Cerebellar cortex (tissue), 1 donor: ENCODE results near the gene BTRC.
A peak's percentile ranks its signal among the peaks of the same experiment; 100 is the strongest.

ENCODE experiments used
- DNase-seq: peaks from one replicate; pipeline ENCODE4 v3.0.0-alpha.2; 2015; ENCODE audit warnings: low spot score

Gene BTRC

DNA sequence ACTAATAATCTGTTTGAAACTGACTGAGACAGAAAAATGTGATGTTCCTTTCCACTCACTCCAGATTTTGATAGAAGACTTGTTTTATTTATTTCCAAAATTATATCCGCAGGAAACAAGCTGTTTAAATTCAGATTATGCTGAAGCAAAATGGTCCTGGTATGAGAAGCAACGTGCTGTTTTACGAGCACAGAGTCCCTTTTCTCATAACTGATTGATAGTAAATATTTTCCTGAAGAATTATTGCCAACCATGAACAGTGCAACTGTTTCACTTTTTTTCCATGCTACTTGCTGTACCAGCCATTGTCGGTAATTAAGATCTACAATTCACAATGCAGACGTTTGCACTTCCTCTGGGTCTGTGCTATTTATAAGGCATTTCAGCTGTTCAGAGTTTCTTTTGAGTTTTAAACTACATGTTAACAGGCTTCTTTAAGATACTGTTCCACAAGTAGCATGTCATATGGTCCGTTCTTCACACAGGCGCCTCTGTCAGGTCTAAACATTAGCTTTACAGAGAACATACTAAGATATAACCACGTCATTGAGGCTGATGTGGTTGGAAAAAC lies 130.3 kb downstream of the BTRC start:
- no peak for DNase-seq

DNA sequence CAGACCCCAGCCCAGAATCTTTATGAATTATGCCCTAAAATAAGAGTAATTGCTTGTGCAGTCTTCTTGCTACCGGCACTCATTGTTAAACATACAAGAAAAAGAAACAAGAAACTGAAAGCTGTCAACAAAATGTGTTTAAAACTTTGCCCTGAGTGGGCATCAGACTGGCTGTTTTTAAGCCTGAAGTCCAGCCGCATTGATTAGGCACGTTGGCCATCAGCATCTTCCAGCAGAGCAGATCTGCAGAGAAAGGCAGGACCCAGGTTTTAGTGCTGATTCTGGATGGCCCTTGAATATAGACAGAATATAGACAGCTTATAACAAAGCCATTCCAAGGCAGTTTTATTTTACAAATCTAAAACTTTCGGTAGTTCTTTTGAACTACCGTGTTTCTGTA lies 131.2 kb downstream of the BTRC start:
- DNase-seq: no peak

DNA sequence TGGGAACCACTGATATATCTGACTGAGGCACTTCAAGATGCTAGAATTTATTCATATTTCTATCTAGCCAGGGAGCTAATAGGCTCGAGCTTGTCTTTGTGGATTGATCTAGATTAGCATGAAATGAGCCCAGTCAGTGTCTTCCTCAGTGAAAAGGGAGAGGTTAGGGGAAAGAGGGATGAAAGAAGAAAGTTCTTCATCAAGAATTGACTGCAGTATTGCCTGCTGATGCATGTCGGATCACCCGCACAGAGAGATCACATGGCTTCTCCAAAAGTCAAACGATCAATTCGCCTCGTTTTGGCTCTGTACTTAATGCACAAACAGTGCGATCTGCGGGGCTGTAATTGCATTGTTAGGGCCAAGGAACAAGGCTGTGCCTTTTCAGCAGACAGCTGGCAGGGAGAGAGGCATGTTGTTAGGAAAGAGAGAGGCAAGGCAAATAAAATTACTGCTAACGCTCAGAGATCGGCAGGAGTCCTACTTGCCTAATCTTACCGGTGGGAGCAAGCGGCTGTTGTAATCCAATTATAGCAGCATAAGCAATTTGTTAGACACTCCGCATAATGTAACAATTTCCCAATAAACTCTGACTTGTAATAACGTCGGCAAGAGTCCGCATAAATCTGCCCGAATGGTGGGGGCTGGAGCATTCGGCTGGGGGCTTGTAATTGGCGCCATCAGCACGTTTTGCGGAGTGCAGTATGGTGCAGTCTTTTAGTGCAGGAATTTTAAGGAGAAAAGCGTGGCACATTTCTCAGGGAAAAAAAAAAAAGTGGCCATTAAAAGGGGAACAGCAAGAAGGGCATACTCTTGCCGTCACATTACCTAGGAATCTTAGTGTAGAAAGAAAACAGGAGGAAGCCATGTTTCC lies 132.0 kb downstream of the BTRC start:
- peak; percentile 88 for DNase-seq

DNA sequence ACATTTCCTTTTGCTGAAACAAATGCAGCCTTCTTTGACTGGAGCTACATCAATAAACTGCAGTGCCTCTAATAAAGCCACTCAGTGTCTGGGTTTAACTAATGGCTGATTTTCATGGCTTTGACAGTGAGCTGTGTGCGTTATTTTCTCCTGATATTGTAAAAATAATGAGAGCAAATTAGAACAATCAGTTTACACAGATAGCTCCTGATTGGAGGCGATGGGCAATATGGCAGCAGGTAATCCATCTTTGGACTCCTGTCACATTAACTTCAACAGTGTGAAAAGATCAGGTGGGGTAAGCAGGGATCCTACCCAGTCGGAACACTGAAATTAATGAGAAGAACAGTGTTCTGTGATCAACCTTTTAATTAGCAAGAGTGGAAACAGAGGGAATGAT lies 133.4 kb downstream of the BTRC start:
- DNase-seq: no peak

DNA sequence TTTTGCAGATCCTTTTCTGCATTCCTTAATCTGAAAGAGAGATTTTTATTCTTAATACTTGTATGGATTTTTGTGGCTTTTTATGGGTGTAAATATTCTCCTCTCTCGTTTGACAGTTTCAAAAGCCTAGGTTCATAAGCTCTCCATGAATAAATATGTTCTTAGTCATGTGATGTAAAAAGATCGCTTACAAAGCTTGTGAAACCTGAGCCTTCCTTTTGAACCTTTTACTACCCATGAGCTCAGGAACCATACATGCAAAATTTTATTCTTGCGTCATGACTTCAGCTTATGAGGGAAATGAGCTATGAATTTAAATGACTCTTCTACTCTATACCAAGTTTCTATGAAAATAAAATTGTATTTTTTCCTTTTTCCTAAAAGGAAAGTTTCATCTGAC lies 135.4 kb downstream of the BTRC start:
- DNase-seq: no peak

DNA sequence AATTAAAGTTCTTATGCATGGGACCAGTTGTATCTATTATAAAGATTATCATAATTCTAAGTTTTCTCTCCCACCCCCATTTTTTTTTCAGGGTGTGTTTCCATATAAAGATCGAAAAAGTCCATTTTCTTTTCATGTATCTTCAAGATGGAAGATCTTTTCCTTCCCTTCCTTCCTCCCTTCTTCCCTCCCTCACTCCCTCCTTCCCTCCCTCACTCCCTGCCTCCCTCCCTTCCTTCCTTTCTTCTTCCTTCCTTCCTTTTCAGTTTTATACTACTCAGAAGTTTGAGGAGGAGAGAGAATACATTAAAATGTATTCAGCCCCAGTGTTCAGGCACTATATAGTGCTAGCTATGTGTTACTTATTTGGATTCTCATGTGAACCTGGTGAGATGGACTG lies 136.1 kb downstream of the BTRC start:
- no peak for DNase-seq

DNA sequence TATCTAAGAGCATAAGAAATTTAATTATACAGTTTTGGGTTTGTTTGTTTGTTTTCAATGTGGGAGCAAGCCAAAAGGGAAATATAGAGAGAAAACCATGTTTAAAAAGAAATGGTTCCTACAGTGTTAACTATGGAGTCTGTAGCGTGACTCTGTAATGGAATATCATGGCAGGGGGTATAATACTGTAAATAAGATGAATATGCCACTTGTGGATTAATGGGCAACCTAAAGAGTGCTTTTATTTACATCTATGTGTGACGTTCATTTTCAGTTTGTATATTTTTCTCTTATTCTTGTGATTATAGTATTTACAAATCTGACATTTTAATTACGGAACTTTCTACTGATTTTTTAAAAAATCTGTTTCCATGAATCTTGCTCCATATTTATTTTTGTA lies 138.2 kb downstream of the BTRC start:
- DNase-seq: no peak

DNA sequence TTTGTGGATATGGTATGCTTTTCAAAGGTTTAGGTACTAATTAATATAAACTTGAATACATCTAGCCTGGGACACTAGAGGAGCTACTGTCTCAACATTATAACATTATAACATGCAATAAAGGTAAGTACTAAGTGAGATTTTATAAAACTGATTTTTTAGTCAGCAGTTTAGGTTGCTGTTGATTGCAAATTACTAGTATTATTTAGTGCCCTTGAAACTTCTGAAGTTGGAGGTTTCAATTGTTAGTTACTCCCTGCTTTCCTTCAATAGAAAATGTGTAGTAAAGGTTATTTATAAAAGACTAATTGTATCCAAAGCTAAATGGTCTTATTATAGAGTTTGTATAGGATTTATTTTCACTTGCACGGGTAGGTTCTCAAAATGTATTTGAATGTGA lies 138.8 kb downstream of the BTRC start:
- DNase-seq: no peak

DNA sequence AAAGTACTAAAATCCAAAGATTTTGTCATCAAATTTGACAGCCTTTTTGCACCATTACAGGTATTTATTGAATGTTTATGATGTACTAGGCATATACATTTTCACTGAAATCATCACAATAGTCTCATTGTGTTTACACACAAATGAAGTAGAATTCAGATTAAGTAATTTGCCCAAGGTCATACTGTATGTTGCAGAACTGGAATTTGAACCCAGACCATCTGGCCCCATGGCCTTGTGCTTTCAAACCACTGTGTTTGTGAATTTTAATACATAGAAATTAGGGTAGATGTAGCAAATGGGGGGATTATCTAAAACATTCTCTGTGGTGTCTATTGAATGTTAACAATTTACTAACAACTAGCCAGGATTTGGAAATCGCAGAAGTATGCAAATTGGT lies 139.3 kb downstream of the BTRC start:
- no peak for DNase-seq

DNA sequence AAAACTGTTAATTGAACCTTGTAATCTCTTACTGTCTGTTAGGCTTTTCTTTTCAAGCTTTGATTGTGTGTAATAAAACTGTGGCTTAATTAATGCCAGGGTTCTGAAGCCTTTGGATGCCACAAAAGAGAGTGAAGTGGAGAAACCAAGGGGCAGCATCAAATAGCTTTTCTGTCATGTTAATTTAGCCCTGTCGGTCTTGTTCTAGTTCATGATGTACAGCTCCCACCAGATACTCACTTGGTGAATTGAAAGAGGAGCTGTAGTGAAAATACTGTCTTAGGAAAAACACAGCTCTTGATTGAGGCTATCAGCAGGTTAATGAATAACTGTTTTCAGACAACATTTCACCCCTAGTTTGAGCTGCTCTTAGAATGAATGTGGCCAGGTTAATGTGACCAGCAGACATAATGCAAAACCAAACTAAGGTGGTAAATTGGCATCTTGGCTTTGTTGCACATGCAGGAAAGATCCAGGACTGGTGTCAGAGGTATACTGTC lies 139.9 kb downstream of the BTRC start:
- DNase-seq: no peak

DNA sequence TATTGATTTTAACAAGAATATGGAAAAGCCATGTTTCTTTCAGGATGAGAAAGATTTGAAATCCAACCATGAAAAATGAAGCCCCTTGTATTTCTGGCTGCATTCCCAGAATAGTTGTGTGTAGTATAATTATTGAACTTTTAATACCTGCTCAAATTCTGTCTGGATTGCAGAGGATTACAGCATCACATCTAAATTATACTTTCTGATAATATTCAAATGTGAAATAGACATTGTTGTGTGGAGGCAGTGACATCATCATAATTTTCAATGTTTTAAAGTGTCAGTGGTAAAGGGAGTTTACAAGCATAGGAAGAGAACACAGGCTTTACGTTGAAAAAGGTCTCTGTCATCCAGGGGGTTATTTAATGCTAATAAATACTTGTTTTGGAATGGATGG lies 140.7 kb downstream of the BTRC start:
- no peak for DNase-seq

DNA sequence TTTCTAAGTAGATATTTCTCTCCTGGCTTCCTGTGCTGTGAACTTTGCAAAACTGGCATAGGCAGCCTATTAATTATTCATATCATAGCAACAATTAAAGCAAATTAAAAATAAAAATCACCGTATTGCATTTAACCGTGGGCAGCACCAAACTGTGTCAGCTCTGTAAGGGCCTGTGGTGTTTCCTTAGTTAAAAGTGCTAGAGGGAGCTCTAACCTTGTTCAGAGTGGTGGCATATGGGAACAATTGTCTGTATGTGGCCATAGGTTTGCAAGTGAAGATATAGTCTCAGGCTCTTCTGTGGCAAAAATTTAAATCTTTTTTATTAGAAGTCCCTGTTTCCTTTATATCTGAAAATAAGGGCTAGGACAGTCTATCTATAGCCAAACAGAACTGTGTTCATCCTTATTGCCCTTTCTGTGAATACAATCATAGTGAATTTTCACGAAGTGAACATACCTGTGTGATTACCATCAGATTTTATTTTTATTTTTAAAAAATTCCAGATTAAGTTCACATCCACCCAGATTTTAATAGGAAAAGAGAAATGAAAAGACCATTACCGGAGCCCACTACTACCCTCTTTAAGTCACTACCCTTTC lies 141.5 kb downstream of the BTRC start:
- peak; percentile 60 for DNase-seq

DNA sequence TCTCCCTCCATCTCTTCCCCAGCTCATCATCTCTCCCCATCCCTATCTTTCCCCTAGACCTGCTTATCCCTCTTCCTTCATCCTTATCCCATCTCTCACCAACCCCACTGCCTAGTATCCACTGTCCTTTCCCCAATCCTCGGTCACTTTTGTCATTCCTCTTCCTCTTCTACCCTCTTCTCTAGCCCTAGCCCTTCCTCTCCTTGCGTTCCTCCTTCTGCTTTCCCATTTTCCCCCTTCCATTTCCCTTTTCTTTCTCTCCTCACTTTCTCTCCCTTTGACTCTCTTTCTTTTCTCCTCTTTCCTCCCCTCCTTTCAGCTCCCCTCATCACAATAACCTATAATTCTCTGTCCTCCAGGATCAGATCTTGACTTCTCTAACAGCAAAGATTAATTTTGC lies 150.5 kb downstream of the BTRC start:
- no peak for DNase-seq

DNA sequence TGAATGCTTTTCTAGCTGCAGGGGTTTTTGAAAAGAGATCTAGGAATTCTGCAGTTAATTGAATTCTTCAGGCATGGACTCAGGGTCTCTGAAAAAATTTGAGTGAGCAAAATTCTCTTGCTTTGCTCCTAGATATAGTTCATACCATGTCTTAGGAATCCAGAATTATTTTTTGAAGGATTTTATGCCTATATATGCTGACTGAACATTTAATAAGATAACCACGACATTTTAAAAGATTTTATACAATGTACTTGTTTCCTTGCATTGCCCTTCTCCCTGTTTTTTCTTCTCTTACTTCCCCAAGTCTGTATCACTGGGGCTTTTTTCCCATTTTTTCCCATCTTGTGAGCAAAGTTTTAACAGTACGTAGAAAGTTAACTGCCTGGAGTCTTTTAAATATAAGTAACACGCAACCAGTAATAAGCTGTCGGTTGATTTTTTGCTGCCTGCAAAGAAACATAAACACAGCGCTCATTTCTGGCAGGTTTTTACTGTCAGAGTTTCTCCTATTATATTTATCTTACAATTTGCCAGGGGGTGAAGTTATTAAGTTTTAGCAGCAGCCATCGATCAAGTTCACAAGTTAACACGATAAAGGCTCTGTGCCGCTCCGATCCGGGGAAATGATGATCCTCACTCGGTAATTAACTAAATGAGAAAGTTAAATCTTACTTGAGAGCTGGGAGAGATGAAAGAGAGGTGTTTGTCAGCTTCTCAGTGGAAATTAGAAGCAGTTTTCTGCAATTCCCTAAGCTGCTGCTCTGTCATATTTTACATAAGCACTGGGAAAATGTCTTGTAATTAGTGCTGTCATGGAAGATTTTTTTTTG lies 153.1 kb downstream of the BTRC start:
- DNase-seq: no peak

DNA sequence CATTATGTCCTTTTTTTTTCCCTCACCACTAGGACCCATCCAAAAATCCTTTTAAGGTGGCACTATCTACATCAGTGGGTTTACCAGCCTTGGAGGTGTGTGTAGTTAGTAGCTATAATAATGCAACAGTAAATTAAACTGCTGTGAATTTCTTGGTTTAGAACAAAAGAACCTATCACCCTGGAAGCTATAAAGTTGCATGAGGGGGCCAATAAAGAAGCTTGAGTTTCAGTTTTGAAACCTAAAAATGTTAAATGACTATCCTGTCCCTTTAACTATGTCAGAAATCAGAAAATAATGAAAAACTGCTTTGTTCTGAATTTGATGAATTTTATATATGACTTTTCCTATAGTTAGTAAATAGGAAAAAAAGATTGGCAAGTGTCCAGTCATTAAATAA lies 153.9 kb downstream of the BTRC start:
- no peak for DNase-seq

DNA sequence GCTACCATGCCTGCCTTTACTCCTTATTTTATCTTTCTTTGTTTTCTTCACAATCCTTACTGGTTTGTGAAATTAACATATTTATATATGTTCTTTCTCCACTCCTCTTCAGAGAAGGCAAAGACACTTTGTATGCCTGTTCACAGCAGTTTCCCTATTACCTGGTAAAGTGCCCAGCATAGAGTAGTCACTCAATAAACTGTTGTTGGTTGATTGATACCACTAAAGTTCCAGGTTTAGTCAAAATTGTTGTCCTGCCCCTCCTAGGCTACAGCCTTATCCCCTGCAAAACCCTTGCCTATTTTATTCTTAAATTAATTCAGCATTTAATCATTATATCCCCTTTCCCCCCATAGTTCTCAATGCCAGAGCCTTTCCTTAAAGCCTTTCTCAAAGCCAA lies 158.0 kb downstream of the BTRC start:
- DNase-seq: no peak

DNA sequence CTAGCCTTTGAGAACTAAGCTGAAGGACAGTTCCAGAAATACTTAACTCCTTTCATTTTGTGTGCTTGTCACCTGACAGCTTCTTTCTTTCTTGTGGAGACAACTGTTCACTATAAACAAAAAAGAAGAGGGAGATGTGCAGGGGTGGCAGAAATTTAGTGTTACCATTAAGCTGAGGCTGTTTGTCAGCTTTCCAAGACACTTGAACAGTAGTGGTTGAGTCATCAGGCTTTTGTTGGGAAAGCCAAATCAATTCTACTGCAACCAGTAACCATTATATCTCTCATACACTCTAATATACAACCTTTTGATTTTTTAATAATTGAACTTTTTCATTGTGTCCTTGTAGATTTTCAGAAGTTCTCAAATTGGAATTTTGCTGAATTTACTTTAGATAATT lies 158.8 kb downstream of the BTRC start:
- no peak for DNase-seq

DNA sequence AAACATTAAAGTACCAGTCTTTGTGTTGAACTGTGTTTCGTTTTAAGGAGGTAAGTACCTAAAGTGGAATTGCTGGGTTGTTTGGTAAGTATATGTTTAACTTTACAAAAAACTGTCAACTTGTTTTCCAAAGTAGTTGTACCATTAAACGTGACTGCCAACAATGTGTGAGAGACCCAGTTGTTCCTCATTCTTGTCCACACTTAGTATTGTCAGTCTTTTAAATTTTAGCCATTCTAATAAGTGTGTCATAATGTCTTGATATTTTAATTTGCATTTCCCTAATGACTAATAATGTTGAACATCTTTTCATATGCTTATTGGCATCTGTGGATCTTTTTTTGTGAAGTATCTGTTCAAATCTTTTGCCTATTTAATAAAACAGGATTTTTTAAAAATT lies 159.8 kb downstream of the BTRC start:
- no peak for DNase-seq

DNA sequence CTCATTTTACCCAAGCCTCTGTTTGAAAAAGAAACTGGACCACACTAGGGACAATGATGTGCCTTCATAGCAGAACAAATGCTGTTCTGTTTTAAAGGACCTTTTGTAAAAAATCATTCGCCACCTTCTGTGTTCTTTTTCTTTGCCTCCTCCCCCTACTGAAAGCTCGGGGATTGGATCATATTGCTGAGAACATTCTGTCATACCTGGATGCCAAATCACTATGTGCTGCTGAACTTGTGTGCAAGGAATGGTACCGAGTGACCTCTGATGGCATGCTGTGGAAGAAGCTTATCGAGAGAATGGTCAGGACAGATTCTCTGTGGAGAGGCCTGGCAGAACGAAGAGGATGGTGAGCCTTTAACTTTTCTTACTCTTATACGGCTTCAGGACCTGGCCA lies 171.9 kb downstream of the BTRC start:
- DNase-seq: peak; percentile 15

DNA sequence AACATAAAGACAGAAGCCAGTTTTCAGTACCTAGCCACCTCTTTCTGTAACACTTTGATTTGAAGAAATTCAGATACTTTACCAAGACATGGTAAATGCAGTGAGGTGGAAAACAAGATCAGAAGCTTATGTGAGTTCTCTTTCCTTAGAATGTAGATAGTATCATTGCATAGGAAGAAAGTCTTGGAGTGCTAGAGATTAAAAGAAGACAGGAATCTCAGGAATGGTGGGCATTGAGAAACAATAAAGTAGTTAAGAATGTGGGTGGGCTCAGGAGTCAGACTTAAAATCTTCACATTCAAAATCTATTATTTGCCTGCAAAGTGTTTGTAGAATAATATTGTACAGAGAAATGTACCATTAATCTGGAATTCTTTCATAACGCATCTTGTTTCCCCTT lies 175.2 kb downstream of the BTRC start:
- DNase-seq: no peak

DNA sequence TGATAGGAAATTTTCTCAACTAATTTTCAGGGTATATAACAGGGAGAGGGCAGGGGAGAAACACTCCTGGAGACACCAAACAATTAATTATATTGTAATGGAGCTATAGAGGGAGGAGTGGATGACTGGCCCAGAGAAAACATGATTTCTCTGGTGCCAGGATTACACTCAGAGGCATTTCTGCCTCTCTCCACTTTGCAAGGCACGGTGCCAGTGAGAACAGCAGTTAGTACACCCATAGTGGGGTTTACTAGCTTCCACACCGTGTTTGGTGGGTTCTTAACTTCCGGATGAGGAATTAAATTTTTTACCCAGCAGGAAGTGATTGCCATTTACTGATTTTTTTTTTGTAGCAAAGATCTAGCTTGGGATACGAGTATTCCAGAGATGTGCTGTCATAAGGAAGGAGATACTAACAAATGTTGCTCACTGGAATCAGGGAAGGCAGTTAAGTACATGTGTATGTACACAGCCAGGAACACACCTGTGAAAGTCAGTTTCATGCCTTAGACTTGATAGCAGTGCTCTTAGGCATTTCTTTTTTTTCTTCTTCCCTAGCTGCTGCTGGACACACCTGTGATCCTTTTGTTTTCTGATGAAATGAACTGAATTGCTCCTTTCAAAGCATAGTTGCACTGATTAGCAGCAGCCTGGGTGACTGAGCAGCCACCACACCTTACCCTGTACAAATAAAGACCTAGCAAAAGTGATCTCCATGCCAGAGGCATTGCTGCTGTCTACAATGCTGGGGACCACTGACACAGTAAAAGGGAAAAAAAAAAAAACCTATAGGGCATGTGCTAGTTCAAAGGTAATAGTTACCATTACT lies 176.0 kb downstream of the BTRC start:
- no peak for DNase-seq

DNA sequence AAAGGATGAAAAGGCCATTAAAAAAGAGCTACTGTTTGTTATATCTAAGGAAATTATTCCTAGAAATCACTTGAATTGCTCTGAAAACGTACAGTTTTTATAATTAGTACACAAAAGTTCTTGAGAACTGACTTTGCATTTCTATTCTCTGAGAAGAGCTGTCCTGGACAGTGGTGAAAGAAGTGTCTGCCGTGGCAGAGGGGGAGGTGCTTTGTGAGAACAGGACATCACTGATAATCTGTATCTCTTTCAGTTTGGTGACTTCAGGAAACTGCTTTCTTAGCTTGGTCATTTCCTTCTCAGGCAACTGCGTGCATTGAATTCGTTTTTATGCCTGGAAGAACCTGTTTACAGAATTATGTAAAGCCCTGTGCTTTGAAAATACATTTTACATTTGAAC lies 182.0 kb downstream of the BTRC start:
- no peak for DNase-seq
